Mucosa of stomach (tissue), 1 donor: ENCODE measurements around the gene SRSF4.
"Not testable (repeated sequence)": the region's sequence is repeated elsewhere in the genome, so short reads cannot be mapped to it uniquely, and the experiment has no call there.

Experiments
- H3K27me3 ChIP-seq: one replicate; pipeline ENCODE4 v1.7.0; 2013; ENCODE audit warnings: mild to moderate bottlenecking, low read length; ENCODE audit not compliant: control insufficient read depth, insufficient read depth
- H3K36me3 ChIP-seq: one replicate; pipeline ENCODE4 v1.7.0; 2013; ENCODE audit warnings: low read length; ENCODE audit not compliant: control insufficient read depth, insufficient read depth
- H3K4me1 ChIP-seq: one replicate; pipeline ENCODE4 v1.7.0; 2013; ENCODE audit warnings: mild to moderate bottlenecking, low read length; ENCODE audit not compliant: control insufficient read depth, insufficient read depth
- H3K4me3 ChIP-seq: one replicate; pipeline ENCODE4 v1.7.0; 2013; ENCODE audit warnings: low read length
- H3K9ac ChIP-seq: one replicate; pipeline ENCODE4 v1.7.0; 2013; ENCODE audit warnings: mild to moderate bottlenecking, low read length, moderate library complexity
- H3K9me3 ChIP-seq: one replicate; pipeline ENCODE4 v1.7.0; 2013; ENCODE audit warnings: mild to moderate bottlenecking, low read length, moderate library complexity; ENCODE audit not compliant: control insufficient read depth
- donor health status: Pancreatic carcinoma.

The SRSF4 gene

DNA sequence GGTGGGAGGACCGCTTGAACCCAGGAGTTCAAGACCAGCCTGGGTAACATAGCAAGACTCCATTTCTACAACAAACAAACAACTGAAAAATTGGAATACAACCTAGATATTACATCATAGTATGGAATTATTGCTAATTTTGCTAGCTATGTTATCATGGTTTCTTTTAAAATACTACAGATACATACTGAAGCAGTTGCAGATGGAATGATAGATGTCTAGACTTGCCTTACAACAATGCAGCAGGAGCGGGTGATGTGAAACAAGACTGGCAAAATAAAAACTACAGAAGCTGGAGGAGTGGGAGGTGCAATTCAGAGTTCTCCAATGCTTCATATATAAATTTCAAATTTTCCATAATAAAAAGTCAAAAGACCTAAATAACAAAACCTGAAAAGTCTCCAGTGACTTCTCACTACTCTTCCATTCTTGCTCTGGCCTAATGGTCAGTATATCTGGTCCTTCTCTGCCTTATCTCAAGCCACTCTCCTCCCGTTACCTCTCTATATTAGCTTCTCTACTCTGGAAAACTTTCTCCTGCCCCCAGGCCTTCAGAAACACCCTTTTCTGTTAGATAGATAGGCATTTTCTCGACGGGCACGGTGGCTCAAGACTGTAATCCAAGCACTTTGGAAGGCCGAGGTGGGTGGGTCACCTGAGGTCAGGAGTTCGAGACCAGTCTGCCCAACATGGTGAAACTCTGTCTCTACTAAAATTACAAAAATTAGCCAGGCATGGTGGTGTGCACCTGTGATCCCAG lies 29.5 kb downstream of the SRSF4 start:
- H3K27me3 ChIP-seq = no peaks in the 10 kb centered on the region
- H3K4me3 ChIP-seq = no peak overlapping the region
- H3K9me3 ChIP-seq = no peaks in the 10 kb centered on the region
- H3K36me3 ChIP-seq = peaks cover 24% of the 10 kb centered on the region
- H3K4me1 ChIP-seq = peaks cover 9% of the 10 kb centered on the region
- H3K9ac ChIP-seq = no peak overlapping the region

DNA sequence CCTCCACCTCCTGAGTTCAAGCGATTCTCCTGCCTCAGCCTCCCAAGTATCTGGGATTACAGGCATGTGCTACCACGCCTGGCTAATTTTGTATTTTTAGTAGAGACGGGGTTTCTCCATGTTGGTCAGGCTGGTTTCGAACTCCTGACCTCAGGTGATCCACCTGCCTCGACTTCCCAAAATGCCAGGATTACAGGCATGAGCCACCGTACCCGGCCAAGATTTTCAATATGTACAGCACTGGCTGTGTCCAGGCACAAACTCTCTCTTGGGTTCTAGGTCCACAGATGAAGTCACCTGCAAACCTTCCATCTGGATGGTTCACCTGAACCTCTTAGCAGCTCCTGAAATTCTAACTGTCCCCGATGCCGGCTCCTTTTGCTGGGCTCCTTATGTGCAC lies 31.4 kb downstream of the SRSF4 start:
- H3K4me1 ChIP-seq = peaks cover 13% of the 10 kb centered on the region
- not testable (repeated sequence) for H3K9me3 ChIP-seq, H3K9ac ChIP-seq, H3K4me3 ChIP-seq, H3K27me3 ChIP-seq
- H3K36me3 ChIP-seq = peaks cover 25% of the 10 kb centered on the region

DNA sequence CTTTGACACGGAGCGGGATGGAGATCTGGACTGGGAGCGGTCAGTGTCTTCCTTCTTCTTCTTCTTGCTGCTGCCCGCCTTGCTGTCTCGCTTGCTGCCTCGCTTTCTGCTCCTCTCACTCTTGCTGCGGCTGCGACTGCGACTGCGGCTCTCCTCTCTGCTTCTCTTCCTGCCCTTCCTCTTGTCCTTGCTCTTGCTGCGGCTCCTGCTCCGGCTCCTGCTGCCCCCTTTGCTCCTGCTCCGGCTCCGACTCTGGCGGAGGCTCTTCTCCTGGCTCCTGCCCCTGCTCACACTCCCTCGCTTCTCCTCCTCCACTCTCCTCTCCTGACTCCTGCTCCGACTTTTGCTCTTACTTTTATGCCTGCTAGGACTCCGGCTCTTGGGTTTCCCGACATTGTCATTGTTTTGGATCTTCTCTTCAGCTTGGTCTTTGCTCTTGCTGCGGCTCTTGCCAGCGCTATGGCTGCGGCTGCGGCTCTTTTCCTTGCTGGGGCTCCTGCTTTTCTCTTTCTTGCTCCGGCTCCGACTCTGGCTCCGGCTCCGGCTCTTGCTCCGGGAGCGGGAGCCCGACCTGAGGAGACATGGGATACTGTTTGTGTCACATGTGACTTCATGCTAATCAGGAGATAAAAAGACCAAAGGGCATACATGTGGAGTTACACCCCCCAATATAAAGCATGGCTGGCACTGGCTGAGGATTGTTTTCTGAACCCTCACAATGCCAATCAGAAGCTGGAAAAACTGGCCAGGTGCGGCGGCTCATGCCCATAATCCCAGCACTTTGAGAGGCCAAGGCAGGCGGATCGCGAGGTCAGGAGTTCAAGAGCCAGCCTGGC lies 32.8 kb downstream of the SRSF4 start:
- Histone ChIP-seq H3K4me3 (no peak overlapping the region), H3K4me1 (peaks cover 13% of the 10 kb centered on the region), H3K27me3 (no peaks in the 10 kb centered on the region), H3K36me3 (peaks cover 25% of the 10 kb centered on the region), H3K9me3 (no peaks in the 10 kb centered on the region), H3K9ac (no peak overlapping the region)

DNA sequence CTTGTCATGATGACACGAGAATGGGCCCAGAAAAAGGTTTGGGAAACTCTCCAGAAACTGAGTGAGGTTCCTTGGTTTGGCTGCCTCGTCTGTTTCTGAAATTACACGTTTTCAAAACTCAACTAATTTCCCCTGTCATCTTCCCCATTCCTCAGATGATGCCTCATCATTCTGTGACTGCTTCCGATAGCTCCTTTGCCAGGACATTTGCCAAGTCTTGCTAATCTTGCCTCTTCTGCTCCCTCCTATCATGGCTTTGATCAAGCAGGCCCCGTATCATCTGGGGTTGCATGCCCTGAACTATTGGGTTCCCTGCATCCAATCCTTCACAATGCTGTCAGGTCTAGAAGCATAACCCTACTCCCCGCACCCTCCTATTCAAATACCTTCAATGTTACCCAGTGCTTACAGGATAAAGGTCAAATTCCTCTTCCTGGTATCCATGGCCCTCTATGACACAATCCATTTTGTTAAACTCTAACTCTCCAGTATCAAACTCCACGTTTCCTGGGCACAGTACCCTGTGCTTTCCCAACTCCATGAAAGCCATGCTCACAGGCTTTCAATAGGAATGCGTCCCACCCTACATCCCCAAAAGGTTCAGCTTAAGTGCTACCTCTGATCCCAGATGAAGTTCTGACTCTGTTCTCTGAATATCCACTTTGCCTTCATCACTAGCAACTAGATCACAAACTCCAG lies 35.8 kb downstream of the SRSF4 start:
- Histone ChIP-seq H3K4me3 (no peak overlapping the region), H3K36me3 (peaks cover 23% of the 10 kb centered on the region), H3K4me1 (peaks cover 13% of the 10 kb centered on the region)

DNA sequence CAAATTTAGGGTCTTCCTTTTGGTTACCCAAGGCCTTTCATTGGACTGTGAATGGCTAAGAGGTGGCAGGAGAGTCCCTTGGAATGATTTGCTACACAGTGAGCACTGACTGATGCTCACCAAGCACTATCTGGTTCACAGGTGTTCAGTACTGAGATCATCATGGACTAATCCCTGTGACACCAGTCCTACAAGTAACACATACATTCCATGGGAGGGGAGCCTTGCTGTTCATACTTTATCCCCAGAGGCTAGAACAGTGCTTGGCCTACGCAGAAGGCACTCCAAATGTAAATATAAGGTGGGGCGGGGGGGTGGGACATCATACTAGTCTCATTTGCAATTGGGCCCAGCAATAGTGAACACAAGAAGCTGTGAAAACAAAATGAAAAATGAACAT lies 37.5 kb downstream of the SRSF4 start:
- H3K36me3 ChIP-seq = peaks cover 17% of the 10 kb centered on the region

More for the DNA sequence above, 35.8 kb downstream of the SRSF4 start:
- Histone ChIP-seq H3K9ac (no peak overlapping the region), H3K27me3 (no peaks in the 10 kb centered on the region), H3K9me3 (no peaks in the 10 kb centered on the region)

DNA sequence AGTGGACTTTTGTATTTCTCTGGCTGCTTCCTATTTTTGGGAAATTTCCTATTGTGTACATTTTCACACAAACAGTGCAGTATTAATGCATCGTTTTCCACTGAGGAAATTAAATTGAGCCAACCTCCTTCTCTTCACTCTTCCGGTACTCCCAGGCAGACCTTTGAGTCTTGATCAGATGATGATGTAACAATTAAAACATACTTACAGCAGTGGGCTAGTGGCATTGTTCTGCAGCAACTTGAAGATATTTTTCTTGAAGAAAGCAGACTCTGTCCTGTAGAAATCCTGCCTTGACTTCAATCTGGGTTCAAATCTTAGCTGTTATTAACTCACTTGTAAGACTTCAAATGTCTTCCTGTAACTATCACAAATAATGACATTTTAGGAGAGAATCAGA lies 39.0 kb downstream of the SRSF4 start:
- Histone ChIP-seq H3K4me3 (no peak overlapping the region), H3K36me3 (peaks cover 6% of the 10 kb centered on the region), H3K4me1 (peaks cover 13% of the 10 kb centered on the region), H3K27me3 (no peaks in the 10 kb centered on the region), H3K9me3 (no peaks in the 10 kb centered on the region), H3K9ac (no peak overlapping the region)

More for the DNA sequence above, 37.5 kb downstream of the SRSF4 start:
- H3K27me3 ChIP-seq = no peaks in the 10 kb centered on the region
- H3K9ac ChIP-seq = no peak overlapping the region
- H3K4me1 ChIP-seq = peaks cover 13% of the 10 kb centered on the region
- no peaks in the 10 kb centered on the region for H3K9me3 ChIP-seq
- H3K4me3 ChIP-seq = no peak overlapping the region

DNA sequence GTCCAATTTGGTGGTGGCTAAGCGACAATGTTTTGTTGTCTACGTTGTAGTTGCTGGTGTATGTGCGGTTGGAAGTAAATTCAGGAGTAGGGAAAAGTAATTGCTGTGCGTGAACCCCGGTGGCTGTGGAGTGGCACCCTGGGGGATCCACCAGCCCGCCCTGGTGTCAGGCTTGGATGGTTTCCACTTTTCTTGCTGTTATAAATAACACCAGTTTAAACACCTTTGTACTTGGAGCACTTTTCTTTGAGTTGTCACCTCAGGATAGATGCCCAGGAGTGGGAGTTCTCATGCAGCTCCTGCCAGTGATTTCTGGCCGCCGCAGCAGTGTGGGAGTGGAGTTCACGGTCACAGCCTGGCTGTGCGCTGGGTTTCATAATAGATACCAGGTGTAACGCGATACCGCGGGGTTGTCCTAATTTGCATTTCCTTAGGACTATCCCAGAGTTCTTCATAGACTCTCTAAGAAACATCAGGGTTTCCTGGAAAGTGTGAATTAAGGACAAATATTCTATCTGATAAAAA lies 45.2 kb downstream of the SRSF4 start:
- Histone ChIP-seq H3K4me3 (no peak overlapping the region), H3K4me1 (peaks cover 6% of the 10 kb centered on the region), H3K27me3 (peaks cover 11% of the 10 kb centered on the region), H3K9ac (no peak overlapping the region), H3K36me3 (no peaks in the 10 kb centered on the region), H3K9me3 (no peaks in the 10 kb centered on the region)

DNA sequence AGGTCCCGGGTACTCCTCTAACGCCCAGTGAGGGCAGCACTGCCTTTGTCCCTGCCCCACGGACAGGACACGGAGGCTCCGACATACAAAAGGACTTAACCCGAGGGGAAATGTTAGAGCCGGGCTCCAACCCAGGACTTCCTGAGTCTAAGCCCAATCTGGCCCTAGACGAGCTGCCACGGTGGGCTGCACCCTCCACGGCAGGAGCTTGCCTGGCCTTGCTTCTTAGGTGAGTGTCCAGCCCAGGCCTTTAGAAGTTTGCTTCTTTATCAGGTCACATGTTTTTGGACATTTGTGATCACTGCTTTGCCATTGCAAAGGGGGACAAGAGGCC lies 47.0 kb downstream of the SRSF4 start:
- Histone ChIP-seq H3K36me3 (no peaks in the 10 kb centered on the region), H3K4me3 (no peak overlapping the region), H3K4me1 (peaks cover 6% of the 10 kb centered on the region), H3K27me3 (peaks cover 11% of the 10 kb centered on the region), H3K9ac (no peak overlapping the region), H3K9me3 (no peaks in the 10 kb centered on the region)

DNA sequence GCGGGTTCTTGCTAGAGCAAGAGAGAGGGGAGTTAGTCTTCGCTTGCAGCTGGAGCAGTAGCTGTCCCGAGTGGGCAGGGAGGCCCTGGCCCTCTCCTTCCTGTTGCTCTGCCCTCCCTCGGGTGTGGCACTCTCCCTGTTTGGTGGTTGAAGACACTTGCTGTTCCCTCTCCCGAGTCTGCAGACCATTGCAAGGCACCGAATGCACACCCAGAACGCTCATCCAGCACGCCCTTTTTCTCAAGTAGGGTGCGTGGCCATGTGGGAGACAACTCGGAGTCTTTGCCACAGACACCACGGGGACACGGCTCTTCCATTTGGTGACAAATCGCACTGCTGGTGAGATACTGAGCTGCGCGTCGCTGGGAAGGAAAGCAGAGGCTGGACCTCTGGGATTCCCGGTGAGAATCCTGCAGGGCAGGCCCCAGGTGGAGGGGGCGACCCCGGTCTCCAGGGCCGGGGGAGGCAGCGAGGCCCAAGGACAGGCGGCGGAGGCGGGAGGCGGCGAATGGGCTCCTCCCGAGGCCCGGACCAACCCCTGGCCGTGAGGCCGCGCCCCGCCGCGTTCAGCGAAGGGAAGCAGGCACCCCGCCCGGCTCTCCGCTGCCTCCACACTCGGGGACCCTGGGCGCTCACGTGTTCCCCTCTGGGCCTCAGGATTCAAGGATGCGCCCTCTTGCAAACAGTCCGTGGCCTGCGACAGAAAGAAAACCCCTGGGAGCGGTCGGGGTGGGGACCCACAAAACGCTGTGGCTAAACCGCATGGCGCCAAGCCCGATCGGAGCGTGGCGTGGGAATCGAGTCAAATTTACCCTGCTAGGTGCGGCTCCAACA lies 47.6 kb downstream of the SRSF4 start:
- H3K27me3 ChIP-seq = peaks cover 11% of the 10 kb centered on the region
- no peaks in the 10 kb centered on the region for H3K9me3 ChIP-seq
- no peaks in the 10 kb centered on the region for H3K36me3 ChIP-seq
- H3K4me3 ChIP-seq = no peak overlapping the region
- H3K9ac ChIP-seq = no peak overlapping the region
- H3K4me1 ChIP-seq = peaks cover 6% of the 10 kb centered on the region

DNA sequence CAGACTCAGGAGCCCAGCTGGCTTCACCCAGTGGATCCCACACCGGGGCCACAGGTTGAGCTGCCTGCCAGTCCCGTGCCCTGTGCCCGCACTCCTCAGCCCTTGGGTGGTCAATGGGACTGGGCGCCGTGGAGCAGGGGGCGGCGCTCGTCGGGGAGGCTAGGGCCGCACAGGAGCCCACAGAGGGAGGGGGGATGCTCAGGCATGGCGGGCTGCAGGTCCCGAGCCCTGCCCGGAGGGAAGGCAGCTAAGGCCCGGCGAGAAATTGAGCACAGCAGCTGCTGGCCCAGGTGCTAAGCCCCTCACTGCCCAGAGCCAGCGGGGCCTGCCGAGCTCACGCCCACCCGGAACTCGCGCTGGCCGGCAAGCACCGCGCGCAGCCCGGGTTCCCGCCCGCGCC lies 50.6 kb downstream of the SRSF4 start:
- not testable (repeated sequence) for H3K9me3 ChIP-seq

DNA sequence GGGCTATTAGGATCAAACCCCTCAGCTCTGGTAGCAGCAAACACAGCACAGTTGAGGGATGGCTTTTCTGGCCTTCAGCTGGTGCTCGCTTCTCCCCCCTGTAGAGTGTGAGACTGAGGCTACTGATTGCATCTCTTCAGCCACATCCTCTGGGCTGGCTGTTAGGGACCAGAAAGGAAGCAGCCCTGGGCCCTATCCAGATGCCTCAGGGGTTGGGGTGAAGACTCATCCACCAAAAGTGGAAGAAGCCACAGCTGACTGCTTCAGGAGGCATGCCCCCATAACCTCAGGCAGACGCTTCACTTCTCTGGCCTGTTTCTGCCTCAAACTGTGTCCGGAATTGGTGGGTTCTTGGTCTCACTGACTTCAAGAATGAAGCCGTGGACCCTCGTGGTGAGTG lies 51.8 kb downstream of the SRSF4 start:
- Histone ChIP-seq H3K4me1 (peaks cover 9% of the 10 kb centered on the region), H3K36me3 (no peaks in the 10 kb centered on the region), H3K9ac (no peak overlapping the region), H3K9me3 (no peaks in the 10 kb centered on the region), H3K4me3 (no peak overlapping the region), H3K27me3 (peaks cover 26% of the 10 kb centered on the region)

More for the DNA sequence above, 50.6 kb downstream of the SRSF4 start:
- not testable (repeated sequence) for H3K36me3 ChIP-seq, H3K4me1 ChIP-seq, H3K9ac ChIP-seq, H3K4me3 ChIP-seq
- peaks cover 18% of the 10 kb centered on the region for H3K27me3 ChIP-seq
